ENCODE measurements around the gene LHX3. TPM values are rescaled to one million over a fixed set of nuclear protein-coding genes. Genes with fewer than 3 reads are reported as not detected.

Gene LHX3
- total and polyA plus RNA-seq, 4 donors: not detected

DNA sequence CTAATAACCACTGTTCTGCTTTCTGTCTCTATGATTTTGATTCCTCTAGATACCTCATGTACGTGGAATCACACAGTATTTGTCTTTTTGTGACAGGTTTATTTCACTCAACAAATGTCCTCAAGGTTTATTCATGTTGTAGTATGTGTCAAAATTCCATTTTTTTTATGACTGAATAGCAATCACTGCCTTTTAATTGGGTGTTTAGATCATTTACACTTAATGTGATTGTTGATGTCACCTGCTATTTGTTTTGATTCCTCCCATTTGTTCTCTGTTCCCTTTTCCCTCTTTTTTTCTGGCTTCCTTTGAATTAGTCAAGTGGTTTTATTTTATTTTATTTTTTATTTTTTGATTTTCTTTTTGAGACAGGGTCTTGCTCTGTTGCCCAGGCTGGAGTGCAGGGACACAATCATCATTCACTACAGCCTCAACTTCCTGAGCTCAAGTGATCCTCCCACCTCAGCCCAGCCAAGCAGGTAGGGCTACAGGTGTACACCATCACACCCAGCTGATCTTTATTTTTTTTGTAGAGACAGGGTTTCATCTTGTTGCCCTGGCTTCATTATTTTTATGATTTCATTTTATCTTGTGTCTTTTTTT lies 41.6 kb downstream of the LHX3 start:
- H3K27me3 ChIP-seq (ENCODE audit: control insufficient read depth in 3 of 3, insufficient read depth in 3 of 3, low read length in 2 of 3): peaks cover 0 to 10% (median 3%) of the 10 kb centered on the region in 3 donors
- no peak overlapping the region for H3K9ac ChIP-seq (ENCODE audit: insufficient read depth in 1 of 2, low read length in 2 of 2)
- no peak overlapping the region for H3K27ac ChIP-seq (ENCODE audit: low read depth in 1 of 2, low read length in 1 of 2)
- H3K9me3 ChIP-seq (ENCODE audit: control insufficient read depth in 4 of 4, insufficient read depth in 3 of 4, low read length in 3 of 4): peaks cover 0 to 3% (median 0%) of the 10 kb centered on the region in 4 donors
- ATAC-seq (ENCODE audit: insufficient read depth, low FRiP score): no peak
- 68 to 85% methylated on average over 1 of the region's 1 CpG for WGBS, 2 donors
- TF ChIP-seq, protein P1, sequence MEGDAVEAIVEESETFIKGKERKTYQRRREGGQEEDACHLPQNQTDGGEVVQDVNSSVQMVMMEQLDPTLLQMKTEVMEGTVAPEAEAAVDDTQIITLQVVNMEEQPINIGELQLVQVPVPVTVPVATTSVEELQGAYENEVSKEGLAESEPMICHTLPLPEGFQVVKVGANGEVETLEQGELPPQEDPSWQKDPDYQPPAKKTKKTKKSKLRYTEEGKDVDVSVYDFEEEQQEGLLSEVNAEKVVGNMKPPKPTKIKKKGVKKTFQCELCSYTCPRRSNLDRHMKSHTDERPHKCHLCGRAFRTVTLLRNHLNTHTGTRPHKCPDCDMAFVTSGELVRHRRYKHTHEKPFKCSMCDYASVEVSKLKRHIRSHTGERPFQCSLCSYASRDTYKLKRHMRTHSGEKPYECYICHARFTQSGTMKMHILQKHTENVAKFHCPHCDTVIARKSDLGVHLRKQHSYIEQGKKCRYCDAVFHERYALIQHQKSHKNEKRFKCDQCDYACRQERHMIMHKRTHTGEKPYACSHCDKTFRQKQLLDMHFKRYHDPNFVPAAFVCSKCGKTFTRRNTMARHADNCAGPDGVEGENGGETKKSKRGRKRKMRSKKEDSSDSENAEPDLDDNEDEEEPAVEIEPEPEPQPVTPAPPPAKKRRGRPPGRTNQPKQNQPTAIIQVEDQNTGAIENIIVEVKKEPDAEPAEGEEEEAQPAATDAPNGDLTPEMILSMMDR (IDR thresholded peaks at IDR 0.05; ENCODE audit: control extremely low read depth, extremely low read depth): no peak
- H3K36me3 ChIP-seq (ENCODE audit: control insufficient read depth in 4 of 4, insufficient read depth in 4 of 4, low read length in 4 of 4): no peaks in the 10 kb centered on the region
- no peaks in the 10 kb centered on the region for H3K4me1 ChIP-seq (ENCODE audit: control insufficient read depth in 5 of 5, insufficient read depth in 5 of 5, low read length in 5 of 5)
- no peak overlapping the region for H3K4me3 ChIP-seq
- no peak for DNase-seq

DNA sequence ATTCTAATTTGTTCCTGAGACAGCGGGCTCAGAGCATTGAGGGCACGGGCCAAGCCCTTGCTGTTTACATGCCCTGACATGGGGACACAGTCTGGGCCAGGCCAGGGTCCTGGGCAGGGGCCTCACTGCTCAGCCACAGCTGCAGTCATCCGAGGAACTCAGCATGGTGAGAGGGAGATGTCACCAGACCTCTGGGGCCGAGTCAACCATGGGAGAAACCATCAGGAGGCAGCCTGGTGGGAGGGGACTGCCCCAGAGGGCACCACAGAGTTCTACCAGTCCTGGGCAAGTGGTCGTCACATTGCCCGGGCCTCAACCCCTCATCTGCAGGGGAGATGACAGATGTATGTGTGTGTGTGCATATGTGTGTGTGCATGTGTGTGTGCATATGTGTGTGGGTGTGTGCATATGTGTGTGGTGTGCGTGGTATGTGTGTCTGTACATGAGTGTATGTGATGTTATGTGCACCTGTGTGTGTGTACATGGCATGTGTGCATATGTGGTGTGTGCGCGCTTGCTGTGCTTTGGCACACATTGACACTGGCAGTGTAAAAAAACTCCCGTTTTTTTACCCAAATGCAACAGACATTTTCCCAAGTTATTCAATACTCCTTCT lies 43.8 kb downstream of the LHX3 start:
- no peak overlapping the region for H3K9ac ChIP-seq (ENCODE audit: insufficient read depth in 1 of 2, low read length in 2 of 2)

DNA sequence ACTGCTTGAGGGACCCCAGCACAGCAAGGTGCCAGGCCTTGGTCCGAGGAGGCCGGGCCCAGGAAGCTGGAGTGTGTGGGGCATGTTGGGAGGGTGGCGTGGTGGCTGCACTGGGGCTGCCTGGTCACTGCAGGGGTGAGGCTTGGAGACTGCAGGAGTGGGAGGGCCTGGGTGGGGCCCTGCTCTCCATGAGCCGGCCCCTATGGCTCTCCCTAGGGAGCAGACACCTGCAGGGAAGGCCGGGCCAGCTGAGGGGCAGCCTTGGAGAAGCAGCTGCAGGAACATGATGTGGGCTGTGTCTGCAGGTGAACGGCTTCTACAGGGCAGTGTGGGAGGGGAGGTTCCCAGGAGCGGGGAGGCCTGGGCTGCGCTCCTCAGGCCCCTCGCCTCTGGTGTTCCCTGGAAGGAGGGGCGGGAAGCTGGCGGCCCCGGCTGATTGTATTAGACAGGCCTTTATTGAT lies 44.5 kb downstream of the LHX3 start:
- WGBS, 2 donors: 54 to 89% methylated on average over 12 of the region's 12 CpGs
- no peaks in the 10 kb centered on the region for H3K4me1 ChIP-seq (ENCODE audit: control insufficient read depth in 5 of 5, insufficient read depth in 5 of 5, low read length in 5 of 5)

More for the DNA sequence above, 43.8 kb downstream of the LHX3 start:
- no peaks in the 10 kb centered on the region for H3K4me1 ChIP-seq (ENCODE audit: control insufficient read depth in 5 of 5, insufficient read depth in 5 of 5, low read length in 5 of 5)
- no peaks in the 10 kb centered on the region for H3K36me3 ChIP-seq (ENCODE audit: control insufficient read depth in 4 of 4, insufficient read depth in 4 of 4, low read length in 4 of 4)
- WGBS, 2 donors: 66 to 77% methylated on average over 10 of the region's 10 CpGs
- ATAC-seq (ENCODE audit: insufficient read depth, low FRiP score) (no peak), DNase-seq (no peak)
- H3K27ac ChIP-seq (ENCODE audit: low read depth in 1 of 2, low read length in 1 of 2): no peak overlapping the region
- no peak overlapping the region for H3K4me3 ChIP-seq
- peaks cover 0 to 11% (median 5%) of the 10 kb centered on the region in 3 donors for H3K27me3 ChIP-seq (ENCODE audit: control insufficient read depth in 3 of 3, insufficient read depth in 3 of 3, low read length in 2 of 3)
- H3K9me3 ChIP-seq (ENCODE audit: control insufficient read depth in 4 of 4, insufficient read depth in 3 of 4, low read length in 3 of 4): peaks cover 0 to 3% (median 0%) of the 10 kb centered on the region in 4 donors
- TF ChIP-seq, protein P1 (IDR thresholded peaks at IDR 0.05; ENCODE audit: control extremely low read depth, extremely low read depth): no peak

More for the DNA sequence above, 44.5 kb downstream of the LHX3 start:
- Histone ChIP-seq H3K9ac (ENCODE audit: insufficient read depth in 1 of 2, low read length in 2 of 2) (no peak overlapping the region), H3K27me3 (ENCODE audit: control insufficient read depth in 3 of 3, insufficient read depth in 3 of 3, low read length in 2 of 3) (peaks cover 0 to 11% (median 10%) of the 10 kb centered on the region in 3 donors), H3K9me3 (ENCODE audit: control insufficient read depth in 4 of 4, insufficient read depth in 3 of 4, low read length in 3 of 4) (peaks cover 0 to 3% (median 0%) of the 10 kb centered on the region in 4 donors), H3K4me3 (no peak overlapping the region), H3K36me3 (ENCODE audit: control insufficient read depth in 4 of 4, insufficient read depth in 4 of 4, low read length in 4 of 4) (no peaks in the 10 kb centered on the region), H3K27ac (ENCODE audit: low read depth in 1 of 2, low read length in 1 of 2) (no peak overlapping the region)
- TF ChIP-seq, protein P1 (IDR thresholded peaks at IDR 0.05; ENCODE audit: control extremely low read depth, extremely low read depth): no peak
- DNase-seq (no peak), ATAC-seq (ENCODE audit: insufficient read depth, low FRiP score) (no peak)
